ENCODE measurements around the gene ARF1.

DNA sequence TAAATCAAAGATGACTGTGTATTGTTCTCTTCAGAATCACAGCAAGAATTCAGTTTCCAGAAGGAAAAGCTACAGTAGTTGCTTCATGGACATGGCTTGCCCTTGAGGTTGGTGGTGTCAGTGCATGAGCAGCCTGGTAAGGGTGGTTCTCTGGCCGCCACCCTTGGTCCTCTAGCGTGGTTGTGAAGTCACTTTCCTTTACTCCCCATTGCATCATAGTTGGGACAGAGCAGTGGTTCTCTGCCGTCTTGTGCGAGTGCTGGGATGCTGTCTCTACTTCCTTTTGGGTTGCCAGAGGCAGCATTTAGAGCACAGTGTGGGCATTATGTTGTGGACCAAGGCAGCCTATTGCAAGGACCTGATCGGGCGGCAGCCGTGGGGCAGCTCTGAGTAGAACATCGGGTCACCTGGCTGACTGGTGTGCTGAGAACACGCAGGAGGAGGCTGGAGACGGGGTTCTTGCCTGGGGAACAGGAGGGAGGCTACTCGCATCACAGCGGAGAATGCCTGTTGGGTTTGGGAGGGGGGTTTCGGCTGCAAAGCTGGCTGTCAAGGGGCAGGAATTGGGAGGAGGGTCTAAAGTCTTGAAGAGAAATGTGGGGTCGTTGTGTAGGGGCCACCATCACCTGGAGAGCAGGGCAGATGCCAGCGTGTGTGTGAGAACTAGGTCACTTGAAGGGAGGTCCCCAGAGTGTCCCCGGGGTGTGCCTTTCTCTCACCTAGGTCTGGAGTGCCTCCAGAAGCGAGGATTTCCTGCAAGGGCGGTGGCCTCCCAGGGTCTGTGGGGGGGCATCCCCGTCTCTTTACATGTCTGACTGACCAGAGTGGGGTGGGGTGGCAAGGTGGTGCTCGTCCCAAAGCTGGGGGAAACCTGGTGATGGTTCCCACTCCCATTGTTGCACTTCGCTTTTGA lies 6.3 kb downstream of the ARF1 start:
- TF ChIP-seq, protein P1, sequence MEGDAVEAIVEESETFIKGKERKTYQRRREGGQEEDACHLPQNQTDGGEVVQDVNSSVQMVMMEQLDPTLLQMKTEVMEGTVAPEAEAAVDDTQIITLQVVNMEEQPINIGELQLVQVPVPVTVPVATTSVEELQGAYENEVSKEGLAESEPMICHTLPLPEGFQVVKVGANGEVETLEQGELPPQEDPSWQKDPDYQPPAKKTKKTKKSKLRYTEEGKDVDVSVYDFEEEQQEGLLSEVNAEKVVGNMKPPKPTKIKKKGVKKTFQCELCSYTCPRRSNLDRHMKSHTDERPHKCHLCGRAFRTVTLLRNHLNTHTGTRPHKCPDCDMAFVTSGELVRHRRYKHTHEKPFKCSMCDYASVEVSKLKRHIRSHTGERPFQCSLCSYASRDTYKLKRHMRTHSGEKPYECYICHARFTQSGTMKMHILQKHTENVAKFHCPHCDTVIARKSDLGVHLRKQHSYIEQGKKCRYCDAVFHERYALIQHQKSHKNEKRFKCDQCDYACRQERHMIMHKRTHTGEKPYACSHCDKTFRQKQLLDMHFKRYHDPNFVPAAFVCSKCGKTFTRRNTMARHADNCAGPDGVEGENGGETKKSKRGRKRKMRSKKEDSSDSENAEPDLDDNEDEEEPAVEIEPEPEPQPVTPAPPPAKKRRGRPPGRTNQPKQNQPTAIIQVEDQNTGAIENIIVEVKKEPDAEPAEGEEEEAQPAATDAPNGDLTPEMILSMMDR (tag by site-specific recombination; IDR thresholded peaks at IDR 0.05), result no peak
- TF ChIP-seq ZNF555 (tag by site-specific recombination; conservative IDR thresholded peaks at IDR 0.05) (no peak), SETDB1 (IDR thresholded peaks at IDR 0.05; ENCODE audit: insufficient read length, low read length) (no peak), ZNF394 (tag by site-specific recombination; IDR thresholded peaks at IDR 0.05; ENCODE audit: borderline replicate concordance) (no peak), ZNF510 (tag by site-specific recombination; IDR thresholded peaks at IDR 0.05; ENCODE audit: insufficient replicate concordance) (no peak), ZNF670 (tag by site-specific recombination; IDR thresholded peaks at IDR 0.05; ENCODE audit: low read depth) (no peak), REPIN1 (tag by site-specific recombination; IDR thresholded peaks at IDR 0.05; ENCODE audit: low read depth) (no peak), GLI2 (tag by site-specific recombination; IDR thresholded peaks at IDR 0.05; ENCODE audit: borderline replicate concordance, low read depth) (no peak)
- TF ChIP-seq, protein P2, sequence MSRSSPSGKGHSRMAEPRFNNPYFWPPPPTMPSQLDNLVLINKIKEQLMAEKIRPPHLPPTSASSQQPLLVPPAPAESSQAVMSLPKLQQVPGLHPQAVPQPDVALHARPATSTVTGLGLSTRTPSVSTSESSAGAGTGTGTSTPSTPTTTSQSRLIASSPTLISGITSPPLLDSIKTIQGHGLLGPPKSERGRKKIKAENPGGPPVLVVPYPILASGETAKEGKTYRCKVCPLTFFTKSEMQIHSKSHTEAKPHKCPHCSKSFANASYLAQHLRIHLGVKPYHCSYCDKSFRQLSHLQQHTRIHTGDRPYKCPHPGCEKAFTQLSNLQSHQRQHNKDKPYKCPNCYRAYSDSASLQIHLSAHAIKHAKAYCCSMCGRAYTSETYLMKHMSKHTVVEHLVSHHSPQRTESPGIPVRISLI (tag by site-specific recombination; IDR thresholded peaks at IDR 0.05), result no peak
- TF ChIP-seq, protein P3, sequence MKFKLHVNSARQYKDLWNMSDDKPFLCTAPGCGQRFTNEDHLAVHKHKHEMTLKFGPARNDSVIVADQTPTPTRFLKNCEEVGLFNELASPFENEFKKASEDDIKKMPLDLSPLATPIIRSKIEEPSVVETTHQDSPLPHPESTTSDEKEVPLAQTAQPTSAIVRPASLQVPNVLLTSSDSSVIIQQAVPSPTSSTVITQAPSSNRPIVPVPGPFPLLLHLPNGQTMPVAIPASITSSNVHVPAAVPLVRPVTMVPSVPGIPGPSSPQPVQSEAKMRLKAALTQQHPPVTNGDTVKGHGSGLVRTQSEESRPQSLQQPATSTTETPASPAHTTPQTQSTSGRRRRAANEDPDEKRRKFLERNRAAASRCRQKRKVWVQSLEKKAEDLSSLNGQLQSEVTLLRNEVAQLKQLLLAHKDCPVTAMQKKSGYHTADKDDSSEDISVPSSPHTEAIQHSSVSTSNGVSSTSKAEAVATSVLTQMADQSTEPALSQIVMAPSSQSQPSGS (tag by site-specific recombination; IDR thresholded peaks at IDR 0.05; ENCODE audit: low read depth), result peak; percentile 75

All from HEK293 (cell line).